ENCODE results near the gene ARMC7. TPM values are rescaled to one million over a fixed set of nuclear protein-coding genes. Genes with fewer than 3 reads are reported as not detected.

Gene ARMC7
- total RNA-seq, 1 experiment from 2014 or later = 43.2 TPM

DNA sequence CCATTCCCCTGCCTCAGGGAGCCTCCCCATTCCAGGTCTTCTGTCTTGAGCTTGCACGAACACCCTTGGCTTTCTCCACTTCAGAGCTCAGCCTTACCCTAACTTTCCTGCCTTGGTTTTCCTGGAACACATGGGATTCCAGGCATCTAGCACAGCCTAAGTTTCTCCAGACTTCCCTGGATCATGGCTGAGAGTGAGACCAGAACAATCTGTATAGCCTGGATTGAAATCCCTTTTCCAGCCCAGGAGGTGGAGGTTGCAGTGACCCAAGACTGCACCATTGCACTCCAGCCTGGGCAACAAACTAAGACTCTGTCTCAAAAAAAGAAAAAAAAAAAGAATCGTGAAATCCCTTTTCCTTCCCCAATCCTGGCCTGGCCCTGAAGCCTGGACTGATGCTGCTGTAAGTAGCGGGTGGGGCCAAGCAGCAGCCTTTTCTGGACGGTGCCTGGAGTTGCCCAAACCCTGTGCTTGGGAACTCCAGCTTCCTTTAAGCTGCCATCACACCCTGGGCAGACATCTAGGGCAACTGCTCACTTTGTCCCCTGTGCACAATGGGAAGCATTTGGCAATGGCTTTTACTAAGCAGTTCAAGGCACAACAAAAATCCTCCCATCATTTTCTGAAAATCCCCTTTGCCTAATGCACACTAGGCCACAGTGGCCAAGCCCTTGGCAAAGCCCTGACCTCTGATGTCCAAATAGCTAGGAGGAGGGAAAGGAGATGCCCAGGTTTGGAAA lies 34.0 kb upstream of the ARMC7 start:
- Histone ChIP-seq H3K36me3 (ENCODE audit: control insufficient read depth in 1 of 2, insufficient read depth in 2 of 2, low read length in 2 of 2) (no peaks in the 10 kb centered on the region), H3K79me2 (ENCODE audit: insufficient read depth, low read length) (no peaks in the 10 kb centered on the region), H3K4me2 (ENCODE audit: low read length) (peak overlapping the region; percentile 11; the same call in 1 of the 2 replicates), H4K20me1 (ENCODE audit: insufficient read depth) (no peaks in the 10 kb centered on the region), H2AFZ (ENCODE audit: low read depth, low read length, poor library complexity, severe bottlenecking) (no peak overlapping the region), H3K9me2 (ENCODE audit: insufficient read depth) (no peaks in the 10 kb centered on the region), H3K27me3 (ENCODE audit: insufficient read depth, low read length) (no peaks in the 10 kb centered on the region), H3K27ac (ENCODE audit: low read depth, low read length) (peak overlapping the region; percentile 3; the same call in 1 of the 2 replicates), H3K9ac (ENCODE audit: low read length) (peak overlapping the region; percentile 15; the same call in 1 of the 2 replicates), H3K9me3 (ENCODE audit: control insufficient read depth in 1 of 2, insufficient read depth in 1 of 2, low read depth in 1 of 2, low read length in 2 of 2) (no peaks in the 10 kb centered on the region), H3K4me1 (ENCODE audit: control insufficient read depth in 1 of 2, insufficient read depth in 2 of 2, low read length in 2 of 2) (peaks cover 57 to 61% of the 10 kb centered on the region in 2 experiments), H3K4me3 (replicated peaks in 1 of 2; ENCODE audit: low read depth in 1 of 2, low read length in 2 of 2) (no peak overlapping the region)
- CTCF ChIA-PET = interaction anchor here (1.0 to 1.7 kb wide), 3 partner anchors 21 to 126 kb away, joined by 3 to 5 read pairs (median 4); no protein-coding TSS in a partner anchor
- TF ChIP-seq ELF1 (IDR thresholded peaks at IDR 0.05; ENCODE audit: borderline replicate concordance, low read depth) (no peak), EGR1 (IDR thresholded peaks at IDR 0.05; ENCODE audit: low read depth) (no peak), POLR2A (IDR thresholded peaks at IDR 0.05; ENCODE audit: borderline replicate concordance, extremely low read depth, insufficient read depth, insufficient read length) (no peak)
- TF ChIP-seq, protein P1, sequence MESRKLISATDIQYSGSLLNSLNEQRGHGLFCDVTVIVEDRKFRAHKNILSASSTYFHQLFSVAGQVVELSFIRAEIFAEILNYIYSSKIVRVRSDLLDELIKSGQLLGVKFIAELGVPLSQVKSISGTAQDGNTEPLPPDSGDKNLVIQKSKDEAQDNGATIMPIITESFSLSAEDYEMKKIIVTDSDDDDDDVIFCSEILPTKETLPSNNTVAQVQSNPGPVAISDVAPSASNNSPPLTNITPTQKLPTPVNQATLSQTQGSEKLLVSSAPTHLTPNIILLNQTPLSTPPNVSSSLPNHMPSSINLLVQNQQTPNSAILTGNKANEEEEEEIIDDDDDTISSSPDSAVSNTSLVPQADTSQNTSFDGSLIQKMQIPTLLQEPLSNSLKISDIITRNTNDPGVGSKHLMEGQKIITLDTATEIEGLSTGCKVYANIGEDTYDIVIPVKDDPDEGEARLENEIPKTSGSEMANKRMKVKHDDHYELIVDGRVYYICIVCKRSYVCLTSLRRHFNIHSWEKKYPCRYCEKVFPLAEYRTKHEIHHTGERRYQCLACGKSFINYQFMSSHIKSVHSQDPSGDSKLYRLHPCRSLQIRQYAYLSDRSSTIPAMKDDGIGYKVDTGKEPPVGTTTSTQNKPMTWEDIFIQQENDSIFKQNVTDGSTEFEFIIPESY (IDR thresholded peaks at IDR 0.05; ENCODE audit: extremely low read depth, insufficient replicate concordance, low read length) = no peak
- TF ChIP-seq, protein P2, sequence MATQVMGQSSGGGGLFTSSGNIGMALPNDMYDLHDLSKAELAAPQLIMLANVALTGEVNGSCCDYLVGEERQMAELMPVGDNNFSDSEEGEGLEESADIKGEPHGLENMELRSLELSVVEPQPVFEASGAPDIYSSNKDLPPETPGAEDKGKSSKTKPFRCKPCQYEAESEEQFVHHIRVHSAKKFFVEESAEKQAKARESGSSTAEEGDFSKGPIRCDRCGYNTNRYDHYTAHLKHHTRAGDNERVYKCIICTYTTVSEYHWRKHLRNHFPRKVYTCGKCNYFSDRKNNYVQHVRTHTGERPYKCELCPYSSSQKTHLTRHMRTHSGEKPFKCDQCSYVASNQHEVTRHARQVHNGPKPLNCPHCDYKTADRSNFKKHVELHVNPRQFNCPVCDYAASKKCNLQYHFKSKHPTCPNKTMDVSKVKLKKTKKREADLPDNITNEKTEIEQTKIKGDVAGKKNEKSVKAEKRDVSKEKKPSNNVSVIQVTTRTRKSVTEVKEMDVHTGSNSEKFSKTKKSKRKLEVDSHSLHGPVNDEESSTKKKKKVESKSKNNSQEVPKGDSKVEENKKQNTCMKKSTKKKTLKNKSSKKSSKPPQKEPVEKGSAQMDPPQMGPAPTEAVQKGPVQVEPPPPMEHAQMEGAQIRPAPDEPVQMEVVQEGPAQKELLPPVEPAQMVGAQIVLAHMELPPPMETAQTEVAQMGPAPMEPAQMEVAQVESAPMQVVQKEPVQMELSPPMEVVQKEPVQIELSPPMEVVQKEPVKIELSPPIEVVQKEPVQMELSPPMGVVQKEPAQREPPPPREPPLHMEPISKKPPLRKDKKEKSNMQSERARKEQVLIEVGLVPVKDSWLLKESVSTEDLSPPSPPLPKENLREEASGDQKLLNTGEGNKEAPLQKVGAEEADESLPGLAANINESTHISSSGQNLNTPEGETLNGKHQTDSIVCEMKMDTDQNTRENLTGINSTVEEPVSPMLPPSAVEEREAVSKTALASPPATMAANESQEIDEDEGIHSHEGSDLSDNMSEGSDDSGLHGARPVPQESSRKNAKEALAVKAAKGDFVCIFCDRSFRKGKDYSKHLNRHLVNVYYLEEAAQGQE (IDR thresholded peaks at IDR 0.05; ENCODE audit: low read depth) = no peak
- intact Hi-C loops (cut with micrococcal nuclease) = no loop called here
- RAD21 ChIA-PET (ENCODE audit: low non-redundant PET in 1 of 2, low total read pairs in 2 of 2, uncharacterized antibody in 2 of 2, unreplicated experiment in 2 of 2) = interaction anchor here in 1 of 2 experiments (0.9 kb wide), 1 partner anchor 38 kb away, joined by 3 read pairs; no protein-coding TSS in a partner anchor
- POLR2A ChIA-PET = interaction anchor here (1.5 kb wide), 1 partner anchor 34 kb away, joined by 4 read pairs; the partner anchor contains the start of gene ARMC7
- ATAC-seq (no peak), DNase-seq (ENCODE audit: low read depth, low spot score) (no peak)
- no TSS peak for BruUV-seq (replicated peaks)

Data from HCT116 (cell line).